ENCODE measurements around the gene MFAP3L.

DNA sequence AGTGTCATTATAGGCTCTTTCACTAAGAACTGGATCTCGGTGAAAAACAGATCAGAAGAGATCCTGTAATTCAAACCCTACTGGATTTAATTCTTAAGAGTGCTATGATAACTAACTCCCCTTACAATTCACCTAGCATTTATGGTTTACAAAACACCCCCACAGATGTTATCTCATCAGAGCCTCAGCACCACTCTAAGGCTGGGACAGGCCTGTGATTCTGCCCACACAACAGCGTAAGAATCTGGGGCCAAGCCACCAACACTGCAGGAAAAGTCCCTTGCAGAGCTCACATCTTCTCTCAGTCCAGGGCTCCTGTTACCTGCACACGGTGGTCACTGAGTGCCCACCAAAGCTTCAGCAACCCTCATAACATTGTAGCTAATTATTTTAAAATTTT is 8.9 kb downstream of the MFAP3L start:
- TF ChIP-seq, protein P1, sequence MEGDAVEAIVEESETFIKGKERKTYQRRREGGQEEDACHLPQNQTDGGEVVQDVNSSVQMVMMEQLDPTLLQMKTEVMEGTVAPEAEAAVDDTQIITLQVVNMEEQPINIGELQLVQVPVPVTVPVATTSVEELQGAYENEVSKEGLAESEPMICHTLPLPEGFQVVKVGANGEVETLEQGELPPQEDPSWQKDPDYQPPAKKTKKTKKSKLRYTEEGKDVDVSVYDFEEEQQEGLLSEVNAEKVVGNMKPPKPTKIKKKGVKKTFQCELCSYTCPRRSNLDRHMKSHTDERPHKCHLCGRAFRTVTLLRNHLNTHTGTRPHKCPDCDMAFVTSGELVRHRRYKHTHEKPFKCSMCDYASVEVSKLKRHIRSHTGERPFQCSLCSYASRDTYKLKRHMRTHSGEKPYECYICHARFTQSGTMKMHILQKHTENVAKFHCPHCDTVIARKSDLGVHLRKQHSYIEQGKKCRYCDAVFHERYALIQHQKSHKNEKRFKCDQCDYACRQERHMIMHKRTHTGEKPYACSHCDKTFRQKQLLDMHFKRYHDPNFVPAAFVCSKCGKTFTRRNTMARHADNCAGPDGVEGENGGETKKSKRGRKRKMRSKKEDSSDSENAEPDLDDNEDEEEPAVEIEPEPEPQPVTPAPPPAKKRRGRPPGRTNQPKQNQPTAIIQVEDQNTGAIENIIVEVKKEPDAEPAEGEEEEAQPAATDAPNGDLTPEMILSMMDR (IDR thresholded peaks at IDR 0.05 in 4 of 5, conservative IDR thresholded peaks at IDR 0.05 in 1 of 5), result no peak
- TF ChIP-seq POLR2A (IDR thresholded peaks at IDR 0.05), result no peak

All from gastrocnemius medialis (tissue), 4 donors.